Liver (tissue), 3 donors: ENCODE results near the gene VAV3.

ENCODE experiments used
- EGR1 ChIP-seq, 2 donors: IDR thresholded peaks; 2 replicates each; pipeline ENCODE4 v1.6.1; 2016 to 2018; ENCODE audit warnings: antibody characterized with exemption in 2 of 2, low read depth in 2 of 2
- FOXA1 ChIP-seq: IDR thresholded peaks from 2 replicates; pipeline ENCODE4 v1.6.1; 2016; ENCODE audit warnings: antibody characterized with exemption
- GABPA ChIP-seq, 2 donors: IDR thresholded peaks in 1 of 2; conservative IDR thresholded peaks in 1 of 2; 2 replicates each; pipeline ENCODE4 v1.6.1; 2016; ENCODE audit warnings: antibody characterized with exemption in 2 of 2, mild to moderate bottlenecking in 1 of 2, moderate library complexity in 1 of 2
- JUND ChIP-seq, 2 donors: IDR thresholded peaks; 2 replicates each; pipeline ENCODE4 v1.6.1; 2016; ENCODE audit warnings: antibody characterized with exemption in 2 of 2
- RAD21 ChIP-seq, 2 donors: IDR thresholded peaks; 2 replicates each; pipeline ENCODE4 v1.6.1; 2016; ENCODE audit warnings: antibody characterized with exemption in 2 of 2, mild to moderate bottlenecking in 2 of 2
- RXRA ChIP-seq, 2 donors: IDR thresholded peaks; 2 replicates each; pipeline ENCODE4 v1.6.1; 2017 to 2018; ENCODE audit warnings: antibody characterized with exemption in 2 of 2, mild to moderate bottlenecking in 1 of 2
- TAF1 ChIP-seq: conservative IDR thresholded peaks from 2 replicates; pipeline ENCODE4 v1.6.1; 2016; ENCODE audit warnings: antibody characterized with exemption, mild to moderate bottlenecking
- YY1 ChIP-seq: IDR thresholded peaks from 2 replicates; pipeline ENCODE4 v1.6.1; 2016; ENCODE audit warnings: antibody characterized with exemption, mild to moderate bottlenecking
- TF ChIP-seq, protein P1 (sequence below): fragments of 150-350 bp; IDR thresholded peaks from 2 replicates; pipeline ENCODE4 v1.5.1; 2017; ENCODE audit warnings: improper control_type of control experiment, low read depth, low read length; ENCODE audit not compliant: missing input control
- TF ChIP-seq, protein P2 (sequence below): IDR thresholded peaks from 2 replicates; pipeline ENCODE4 v1.6.1; 2016; ENCODE audit warnings: antibody characterized with exemption
- TF ChIP-seq, protein P3 (sequence below): IDR thresholded peaks from 2 replicates; pipeline ENCODE4 v1.6.1; 2016; ENCODE audit warnings: antibody characterized with exemption
- TF ChIP-seq, protein P4 (sequence below): IDR thresholded peaks from 2 replicates; pipeline ENCODE4 v1.6.1; 2016; ENCODE audit warnings: antibody characterized with exemption, mild to moderate bottlenecking
- TF ChIP-seq, protein P5 (sequence below): IDR thresholded peaks from 2 replicates; pipeline ENCODE4 v1.6.1; 2016; ENCODE audit warnings: antibody characterized with exemption
- donor health status: healthy.
- donor health status: healthy.

DNA sequence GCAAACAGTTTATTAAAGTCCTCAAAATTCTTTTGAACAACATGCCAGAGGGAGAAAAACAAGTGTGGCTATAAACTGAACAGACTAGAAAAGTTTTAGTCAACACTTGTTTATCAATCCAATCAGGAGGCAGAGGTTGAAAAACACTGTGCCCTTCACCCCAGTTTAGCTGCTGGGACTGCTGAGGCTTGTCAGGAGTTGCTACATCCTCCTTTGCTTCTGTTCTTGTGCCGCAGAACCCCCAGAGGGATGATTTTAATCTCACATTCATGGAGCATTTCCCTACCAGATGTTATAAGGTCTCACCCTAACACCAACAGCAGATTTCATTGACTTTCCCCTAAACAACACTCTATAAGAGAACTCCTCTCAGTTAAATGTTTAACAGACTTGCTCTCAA lies 321.2 kb downstream of the VAV3 start:
- TF ChIP-seq, protein P1, sequence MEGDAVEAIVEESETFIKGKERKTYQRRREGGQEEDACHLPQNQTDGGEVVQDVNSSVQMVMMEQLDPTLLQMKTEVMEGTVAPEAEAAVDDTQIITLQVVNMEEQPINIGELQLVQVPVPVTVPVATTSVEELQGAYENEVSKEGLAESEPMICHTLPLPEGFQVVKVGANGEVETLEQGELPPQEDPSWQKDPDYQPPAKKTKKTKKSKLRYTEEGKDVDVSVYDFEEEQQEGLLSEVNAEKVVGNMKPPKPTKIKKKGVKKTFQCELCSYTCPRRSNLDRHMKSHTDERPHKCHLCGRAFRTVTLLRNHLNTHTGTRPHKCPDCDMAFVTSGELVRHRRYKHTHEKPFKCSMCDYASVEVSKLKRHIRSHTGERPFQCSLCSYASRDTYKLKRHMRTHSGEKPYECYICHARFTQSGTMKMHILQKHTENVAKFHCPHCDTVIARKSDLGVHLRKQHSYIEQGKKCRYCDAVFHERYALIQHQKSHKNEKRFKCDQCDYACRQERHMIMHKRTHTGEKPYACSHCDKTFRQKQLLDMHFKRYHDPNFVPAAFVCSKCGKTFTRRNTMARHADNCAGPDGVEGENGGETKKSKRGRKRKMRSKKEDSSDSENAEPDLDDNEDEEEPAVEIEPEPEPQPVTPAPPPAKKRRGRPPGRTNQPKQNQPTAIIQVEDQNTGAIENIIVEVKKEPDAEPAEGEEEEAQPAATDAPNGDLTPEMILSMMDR: no peak
- TF ChIP-seq FOXA1: no peak
- no peak for TF ChIP-seq RAD21 (IDR thresholded peaks at IDR 0.05)
- TF ChIP-seq, protein P2, sequence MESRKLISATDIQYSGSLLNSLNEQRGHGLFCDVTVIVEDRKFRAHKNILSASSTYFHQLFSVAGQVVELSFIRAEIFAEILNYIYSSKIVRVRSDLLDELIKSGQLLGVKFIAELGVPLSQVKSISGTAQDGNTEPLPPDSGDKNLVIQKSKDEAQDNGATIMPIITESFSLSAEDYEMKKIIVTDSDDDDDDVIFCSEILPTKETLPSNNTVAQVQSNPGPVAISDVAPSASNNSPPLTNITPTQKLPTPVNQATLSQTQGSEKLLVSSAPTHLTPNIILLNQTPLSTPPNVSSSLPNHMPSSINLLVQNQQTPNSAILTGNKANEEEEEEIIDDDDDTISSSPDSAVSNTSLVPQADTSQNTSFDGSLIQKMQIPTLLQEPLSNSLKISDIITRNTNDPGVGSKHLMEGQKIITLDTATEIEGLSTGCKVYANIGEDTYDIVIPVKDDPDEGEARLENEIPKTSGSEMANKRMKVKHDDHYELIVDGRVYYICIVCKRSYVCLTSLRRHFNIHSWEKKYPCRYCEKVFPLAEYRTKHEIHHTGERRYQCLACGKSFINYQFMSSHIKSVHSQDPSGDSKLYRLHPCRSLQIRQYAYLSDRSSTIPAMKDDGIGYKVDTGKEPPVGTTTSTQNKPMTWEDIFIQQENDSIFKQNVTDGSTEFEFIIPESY: no peak
- no peak for TF ChIP-seq RXRA (IDR thresholded peaks at IDR 0.05)
- no peak for TF ChIP-seq TAF1
- TF ChIP-seq, protein P3, sequence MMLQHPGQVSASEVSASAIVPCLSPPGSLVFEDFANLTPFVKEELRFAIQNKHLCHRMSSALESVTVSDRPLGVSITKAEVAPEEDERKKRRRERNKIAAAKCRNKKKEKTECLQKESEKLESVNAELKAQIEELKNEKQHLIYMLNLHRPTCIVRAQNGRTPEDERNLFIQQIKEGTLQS: no peak
- TF ChIP-seq, protein P4, sequence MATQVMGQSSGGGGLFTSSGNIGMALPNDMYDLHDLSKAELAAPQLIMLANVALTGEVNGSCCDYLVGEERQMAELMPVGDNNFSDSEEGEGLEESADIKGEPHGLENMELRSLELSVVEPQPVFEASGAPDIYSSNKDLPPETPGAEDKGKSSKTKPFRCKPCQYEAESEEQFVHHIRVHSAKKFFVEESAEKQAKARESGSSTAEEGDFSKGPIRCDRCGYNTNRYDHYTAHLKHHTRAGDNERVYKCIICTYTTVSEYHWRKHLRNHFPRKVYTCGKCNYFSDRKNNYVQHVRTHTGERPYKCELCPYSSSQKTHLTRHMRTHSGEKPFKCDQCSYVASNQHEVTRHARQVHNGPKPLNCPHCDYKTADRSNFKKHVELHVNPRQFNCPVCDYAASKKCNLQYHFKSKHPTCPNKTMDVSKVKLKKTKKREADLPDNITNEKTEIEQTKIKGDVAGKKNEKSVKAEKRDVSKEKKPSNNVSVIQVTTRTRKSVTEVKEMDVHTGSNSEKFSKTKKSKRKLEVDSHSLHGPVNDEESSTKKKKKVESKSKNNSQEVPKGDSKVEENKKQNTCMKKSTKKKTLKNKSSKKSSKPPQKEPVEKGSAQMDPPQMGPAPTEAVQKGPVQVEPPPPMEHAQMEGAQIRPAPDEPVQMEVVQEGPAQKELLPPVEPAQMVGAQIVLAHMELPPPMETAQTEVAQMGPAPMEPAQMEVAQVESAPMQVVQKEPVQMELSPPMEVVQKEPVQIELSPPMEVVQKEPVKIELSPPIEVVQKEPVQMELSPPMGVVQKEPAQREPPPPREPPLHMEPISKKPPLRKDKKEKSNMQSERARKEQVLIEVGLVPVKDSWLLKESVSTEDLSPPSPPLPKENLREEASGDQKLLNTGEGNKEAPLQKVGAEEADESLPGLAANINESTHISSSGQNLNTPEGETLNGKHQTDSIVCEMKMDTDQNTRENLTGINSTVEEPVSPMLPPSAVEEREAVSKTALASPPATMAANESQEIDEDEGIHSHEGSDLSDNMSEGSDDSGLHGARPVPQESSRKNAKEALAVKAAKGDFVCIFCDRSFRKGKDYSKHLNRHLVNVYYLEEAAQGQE: no peak
- TF ChIP-seq, protein P5, sequence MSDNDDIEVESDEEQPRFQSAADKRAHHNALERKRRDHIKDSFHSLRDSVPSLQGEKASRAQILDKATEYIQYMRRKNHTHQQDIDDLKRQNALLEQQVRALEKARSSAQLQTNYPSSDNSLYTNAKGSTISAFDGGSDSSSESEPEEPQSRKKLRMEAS: no peak
- TF ChIP-seq YY1: no peak
- no peak for TF ChIP-seq JUND (IDR thresholded peaks at IDR 0.05)
- no peak for TF ChIP-seq GABPA (IDR thresholded peaks at IDR 0.05 in 1 of 2, conservative IDR thresholded peaks at IDR 0.05 in 1 of 2)
- no peak for TF ChIP-seq EGR1 (IDR thresholded peaks at IDR 0.05; ENCODE audit: low read depth in 2 of 2)
